DOHH2 (cell line): ENCODE results near the gene SLC16A5.

ENCODE experiments used
- H3F3A ChIP-seq: fragments of 200-600 bp; sonication (generic), shearing (Covaris generic); 2 replicates; pipeline ENCODE4 v1.6.0; 2016; ENCODE audit warnings: antibody characterized with exemption, mild to moderate bottlenecking; ENCODE audit not compliant: control insufficient read depth, insufficient read depth
- H3K27ac ChIP-seq: fragments of 200-600 bp; sonication (generic); 2 replicates; pipeline ENCODE4 v1.5.1; 2014; ENCODE audit warnings: low read depth, mild to moderate bottlenecking, low read length, moderate library complexity
- H3K27me3 ChIP-seq: fragments of 200-600 bp; sonication (generic); 2 replicates; pipeline ENCODE4 v1.6.1; 2014; ENCODE audit warnings: mild to moderate bottlenecking, low read length, mixed read lengths; ENCODE audit not compliant: control insufficient read depth
- H3K36me3 ChIP-seq: fragments of 200-600 bp; sonication (generic); 2 replicates; pipeline ENCODE4 v1.6.1; 2014; ENCODE audit warnings: mild to moderate bottlenecking, low read length, moderate library complexity, mixed read lengths; ENCODE audit not compliant: control insufficient read depth
- H3K4me1 ChIP-seq: fragments of 200-600 bp; sonication (generic); 2 replicates; pipeline ENCODE4 v1.6.1; 2014; ENCODE audit warnings: mild to moderate bottlenecking, low read length, mixed read lengths; ENCODE audit not compliant: control insufficient read depth
- H3K4me2 ChIP-seq: fragments of 200-600 bp; sonication (generic); 2 replicates; pipeline ENCODE4 v1.6.0; 2014; ENCODE audit warnings: mild to moderate bottlenecking, low read length, moderate library complexity
- H3K4me3 ChIP-seq: fragments of 200-600 bp; sonication (generic); 2 replicates; pipeline ENCODE4 v1.5.1; 2014; ENCODE audit warnings: mild to moderate bottlenecking, low read length, mixed read lengths
- H3K79me2 ChIP-seq: fragments of 200-600 bp; sonication (generic); 2 replicates; pipeline ENCODE4 v1.6.1; 2014; ENCODE audit warnings: mild to moderate bottlenecking, low read length, mixed read lengths; ENCODE audit not compliant: control insufficient read depth
- H3K9me2 ChIP-seq: fragments of 200-600 bp; sonication (generic); replicated peaks from 2 replicates; pipeline ENCODE4 v1.6.1; 2014; ENCODE audit warnings: mild to moderate bottlenecking, low read length, mixed read lengths; ENCODE audit not compliant: control insufficient read depth
- H3K9me3 ChIP-seq: fragments of 200-600 bp; sonication (generic); 2 replicates; pipeline ENCODE4 v1.6.1; 2014; ENCODE audit warnings: antibody characterized with exemption, low read length, mixed read lengths; ENCODE audit not compliant: control insufficient read depth, insufficient read depth
- H4K20me1 ChIP-seq: fragments of 200-600 bp; sonication (generic); 2 replicates; pipeline ENCODE4 v1.6.0; 2014; ENCODE audit warnings: low read depth, mild to moderate bottlenecking, antibody characterized with exemption, low read length, moderate library complexity; ENCODE audit not compliant: control insufficient read depth, insufficient read depth
- CTCF ChIP-seq: fragments of 200-600 bp; sonication (generic); IDR thresholded peaks from one replicate; pipeline ENCODE4 v1.5.1; 2014; ENCODE audit warnings: antibody characterized with exemption, mild to moderate bottlenecking, low read depth, low read length; ENCODE audit not compliant: poor library complexity, severe bottlenecking
- EZH2phosphoT487 ChIP-seq: fragments of 200-600 bp; sonication (generic); IDR thresholded peaks from 2 replicates; pipeline ENCODE4 v1.6.1; 2017; ENCODE audit warnings: borderline replicate concordance, mild to moderate bottlenecking, antibody characterized with exemption, low read length, moderate library complexity, mixed read lengths

SLC16A5 gene

GRCh38 chr17:75155191-75155601, 67.4 kb downstream of the SLC16A5 start:
- Histone ChIP-seq H3K4me1 (peaks cover 26% of the 10 kb centered on the region), H3F3A (peaks cover 15% of the 10 kb centered on the region), H3K4me3 (peak overlapping the region; percentile 65), H3K9me3 (no peaks in the 10 kb centered on the region), H3K36me3 (peaks cover 44% of the 10 kb centered on the region), H3K4me2 (peak overlapping the region; percentile 78), H3K27me3 (no peaks in the 10 kb centered on the region), H3K9me2 (no peaks in the 10 kb centered on the region), H4K20me1 (peaks cover 10% of the 10 kb centered on the region), H3K27ac (peak overlapping the region; percentile 63), H3K79me2 (peaks cover 43% of the 10 kb centered on the region)
- no peak for TF ChIP-seq EZH2phosphoT487
- no peak for TF ChIP-seq CTCF
